ENCODE data around the gene USP35. TPM values are rescaled to one million over a fixed set of nuclear protein-coding genes. Genes with fewer than 3 reads are reported as not detected.
A peak's percentile ranks its signal among the peaks of the same experiment; 100 is the strongest.

Gene USP35
- total RNA-seq, 1 donor from 2014 or later = 5.8 TPM

GRCh38 chr11:78254268-78254667 is 65.5 kb downstream of the USP35 start:
- H3K27me3 ChIP-seq (ENCODE audit: low read depth) = no peaks in the 10 kb centered on the region
- H3K36me3 ChIP-seq = peaks cover 7% of the 10 kb centered on the region
- no peak overlapping the region for H3K27ac ChIP-seq (replicated peaks)
- H3K4me1 ChIP-seq = peaks cover 60% of the 10 kb centered on the region
- no peak for TF ChIP-seq CTCF (IDR thresholded peaks at IDR 0.05; ENCODE audit: borderline replicate concordance)
- intact Hi-C loops (cut with micrococcal nuclease) = loop anchor here (10.0 kb wide), 1 partner anchor 161 kb away; the partner anchor contains the start of gene GAB2
- no peak overlapping the region for H3K4me3 ChIP-seq
- H3K9me3 ChIP-seq (replicated peaks) = no peaks in the 10 kb centered on the region
- no peak for DNase-seq

- DNase-seq = no peak
Measured at GRCh38 chr11:78255919-78256318, 67.2 kb downstream of the USP35 start.

GRCh38 chr11:78256962-78257361 is 68.2 kb downstream of the USP35 start:
- no peaks in the 10 kb centered on the region for H3K27me3 ChIP-seq (ENCODE audit: low read depth)
- H3K4me3 ChIP-seq = no peak overlapping the region
- peak overlapping the region; percentile 65 for H3K27ac ChIP-seq (replicated peaks)
- H3K4me1 ChIP-seq = peaks cover 60% of the 10 kb centered on the region
- intact Hi-C loops (cut with micrococcal nuclease) = loop anchor here (10.0 kb wide), 1 partner anchor 158 kb away; the partner anchor contains the start of gene GAB2
- no peak for TF ChIP-seq CTCF (IDR thresholded peaks at IDR 0.05; ENCODE audit: borderline replicate concordance)
- no peaks in the 10 kb centered on the region for H3K9me3 ChIP-seq (replicated peaks)
- H3K36me3 ChIP-seq = no peaks in the 10 kb centered on the region
- DNase-seq = peak; percentile 83

More at GRCh38 chr11:78255919-78256318, 67.2 kb downstream of the USP35 start:
- Histone ChIP-seq H3K4me1 (peaks cover 60% of the 10 kb centered on the region), H3K36me3 (no peaks in the 10 kb centered on the region), H3K4me3 (no peak overlapping the region), H3K9me3 (replicated peaks) (no peaks in the 10 kb centered on the region), H3K27ac (replicated peaks) (peak overlapping the region; percentile 65), H3K27me3 (ENCODE audit: low read depth) (no peaks in the 10 kb centered on the region)
- TF ChIP-seq CTCF (IDR thresholded peaks at IDR 0.05; ENCODE audit: borderline replicate concordance) = no peak
- intact Hi-C loops (cut with micrococcal nuclease) = loop anchor here (10.0 kb wide), 1 partner anchor 159 kb away; the partner anchor contains the start of gene GAB2

GRCh38 chr11:78257654-78258053 is 68.9 kb downstream of the USP35 start:
- intact Hi-C loops (cut with micrococcal nuclease) = loop anchor here (10.0 kb wide), 1 partner anchor 157 kb away; the partner anchor contains the start of gene GAB2
- Histone ChIP-seq H3K27me3 (ENCODE audit: low read depth) (no peaks in the 10 kb centered on the region), H3K27ac (replicated peaks) (peak overlapping the region; percentile 65), H3K9me3 (replicated peaks) (no peaks in the 10 kb centered on the region), H3K4me1 (peaks cover 60% of the 10 kb centered on the region), H3K4me3 (no peak overlapping the region), H3K36me3 (no peaks in the 10 kb centered on the region)
- no peak for DNase-seq
- TF ChIP-seq CTCF (IDR thresholded peaks at IDR 0.05; ENCODE audit: borderline replicate concordance) = no peak

GRCh38 chr11:78259777-78260487 is 71.2 kb downstream of the USP35 start:
- DNase-seq = no peak
- Histone ChIP-seq H3K27ac (replicated peaks) (no peak overlapping the region), H3K27me3 (ENCODE audit: low read depth) (no peaks in the 10 kb centered on the region), H3K4me3 (no peak overlapping the region), H3K4me1 (peaks cover 61% of the 10 kb centered on the region), H3K9me3 (replicated peaks) (no peaks in the 10 kb centered on the region), H3K36me3 (no peaks in the 10 kb centered on the region)
- intact Hi-C loops (cut with micrococcal nuclease) = loop anchor here (10.0 kb wide), 1 partner anchor 155 kb away; the partner anchor contains the start of gene GAB2
- no peak for TF ChIP-seq CTCF (IDR thresholded peaks at IDR 0.05; ENCODE audit: borderline replicate concordance)

Data from left ventricle myocardium inferior (tissue), 1 donor.